ENCODE results near the gene MCF2L. TPM values are rescaled to one million over a fixed set of nuclear protein-coding genes. Genes with fewer than 3 reads are reported as not detected.
"Not testable (repeated sequence)": the region's sequence is repeated elsewhere in the genome, so short reads cannot be mapped to it uniquely, and the experiment has no call there.

The MCF2L gene
- total RNA-seq, 1 experiment from 2014 or later, result not detected

DNA sequence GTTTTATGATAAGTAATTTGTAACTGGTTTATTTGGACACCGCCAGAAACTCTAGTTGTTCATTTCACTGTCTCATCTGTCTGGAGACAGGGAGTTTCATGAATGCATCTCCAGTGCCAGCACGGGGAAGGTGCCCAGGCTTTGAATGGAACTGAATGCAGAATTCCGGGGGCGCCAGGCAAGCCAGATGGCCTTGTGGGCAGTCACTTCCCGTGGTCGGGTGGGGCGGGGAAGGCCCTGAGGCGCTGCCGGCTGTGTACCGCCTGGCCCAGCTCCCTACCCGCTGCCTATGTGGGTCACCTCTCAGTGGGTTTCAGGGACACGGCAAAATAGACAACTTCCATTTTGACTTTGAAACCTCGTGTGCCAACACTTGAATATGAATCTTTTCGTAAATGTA is 28.8 kb upstream of the MCF2L start:
- Histone ChIP-seq H3K27ac (ENCODE audit: low read length) (no peak overlapping the region), H3K9ac (ENCODE audit: low read length) (no peak overlapping the region), H3K4me1 (ENCODE audit: low read length) (no peaks in the 10 kb centered on the region), H2AFZ (ENCODE audit: low read length) (no peak overlapping the region), H3K4me2 (ENCODE audit: low read depth, low read length, poor library complexity, severe bottlenecking) (no peak overlapping the region), H3K36me3 (ENCODE audit: insufficient read depth, low read length) (no peaks in the 10 kb centered on the region), H3K9me3 (ENCODE audit: low read length) (no peaks in the 10 kb centered on the region), H3K27me3 (ENCODE audit: low read length) (no peaks in the 10 kb centered on the region), H3K4me3 (ENCODE audit: low read length) (no peak overlapping the region), H3K79me2 (ENCODE audit: low read length) (no peaks in the 10 kb centered on the region), H4K20me1 (ENCODE audit: insufficient read depth, low read depth, low read length) (no peaks in the 10 kb centered on the region), H3K9me2 (replicated peaks; ENCODE audit: insufficient read depth, low read length) (no peaks in the 10 kb centered on the region)
- DNase-seq, result no peak

DNA sequence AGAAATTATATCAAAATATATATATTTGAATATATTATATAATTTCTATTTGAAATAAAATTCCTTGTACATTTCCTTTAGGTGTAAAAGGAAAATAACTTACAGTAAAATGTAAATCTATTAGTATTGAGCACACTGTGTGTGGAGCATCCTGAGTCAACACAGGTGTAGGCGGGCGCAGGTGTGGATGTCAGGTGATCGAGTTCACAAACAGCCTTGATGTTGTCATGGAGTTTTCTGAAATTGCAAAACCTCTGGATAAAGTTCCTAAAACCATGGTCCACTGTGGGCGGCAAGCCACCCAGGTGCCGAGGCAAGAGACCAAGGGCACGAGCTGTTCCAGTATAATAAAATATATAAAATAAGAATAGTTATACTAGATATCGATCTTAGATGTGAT is 27.7 kb upstream of the MCF2L start:
- Histone ChIP-seq H3K4me1 (ENCODE audit: low read length) (no peaks in the 10 kb centered on the region), H3K4me2 (ENCODE audit: low read depth, low read length, poor library complexity, severe bottlenecking) (no peak overlapping the region), H3K27me3 (ENCODE audit: low read length) (no peaks in the 10 kb centered on the region), H3K9me3 (ENCODE audit: low read length) (no peaks in the 10 kb centered on the region), H3K4me3 (ENCODE audit: low read length) (no peak overlapping the region), H3K79me2 (ENCODE audit: low read length) (no peaks in the 10 kb centered on the region), H3K9me2 (replicated peaks; ENCODE audit: insufficient read depth, low read length) (no peaks in the 10 kb centered on the region), H2AFZ (ENCODE audit: low read length) (no peak overlapping the region), H3K27ac (ENCODE audit: low read length) (no peak overlapping the region), H3K36me3 (ENCODE audit: insufficient read depth, low read length) (no peaks in the 10 kb centered on the region), H3K9ac (ENCODE audit: low read length) (no peak overlapping the region), H4K20me1 (ENCODE audit: insufficient read depth, low read depth, low read length) (0 out of 2 replicates have a peak, but pooled peaks cover 3% of the 10 kb centered on the region)
- no peak for DNase-seq

DNA sequence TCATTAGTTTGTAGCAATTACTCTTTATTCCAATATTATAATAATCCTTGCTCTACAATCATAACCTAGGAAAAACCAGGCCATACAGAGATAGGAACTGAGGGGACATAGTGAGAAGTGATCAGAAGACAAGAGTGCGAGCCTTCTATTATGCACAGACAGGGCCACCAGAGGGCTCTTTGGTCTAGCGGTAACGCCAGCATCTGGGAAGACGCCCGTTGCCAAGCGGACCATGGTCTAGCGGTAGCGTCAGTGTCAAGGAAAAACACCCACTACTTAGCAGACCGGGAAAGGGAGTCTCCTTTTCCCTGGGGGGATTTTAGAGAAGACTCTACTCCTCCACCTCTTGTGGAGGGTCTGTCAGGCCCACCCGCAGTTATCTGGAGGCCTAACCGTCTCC is 27.2 kb upstream of the MCF2L start:
- not testable (repeated sequence) for H3K9me3 ChIP-seq (ENCODE audit: low read length)

DNA sequence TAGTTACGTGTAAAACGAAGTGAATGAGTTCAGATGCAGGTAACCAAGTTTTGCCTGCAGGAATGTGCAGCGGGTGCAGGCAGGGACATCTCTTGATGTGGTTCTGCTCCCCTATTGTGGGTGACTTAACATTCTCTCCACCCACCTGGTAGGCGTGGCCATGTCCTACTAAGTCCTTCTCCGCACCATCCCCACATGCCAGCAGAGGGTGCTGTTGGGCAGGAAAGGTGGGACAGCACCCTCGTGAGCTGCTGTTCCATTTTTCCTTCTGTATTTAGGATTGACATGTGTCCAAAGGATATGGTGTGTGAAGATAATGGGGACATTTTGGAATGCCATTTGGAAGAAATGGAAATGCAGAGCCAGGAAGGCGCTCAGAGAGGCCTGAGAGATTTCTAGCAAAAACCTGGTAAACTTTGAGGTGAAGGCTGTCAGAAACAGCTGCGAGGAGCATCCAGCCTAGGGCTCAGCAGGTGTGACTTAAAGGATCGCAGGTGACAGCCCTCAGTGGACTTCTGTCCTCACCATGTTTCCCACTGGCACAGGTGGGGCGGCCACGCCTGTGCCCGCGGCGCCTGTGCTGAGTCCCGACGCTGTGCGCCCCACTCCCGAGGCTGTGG is 26.2 kb upstream of the MCF2L start:
- Histone ChIP-seq H2AFZ (ENCODE audit: low read length) (no peak overlapping the region), H3K36me3 (ENCODE audit: insufficient read depth, low read length) (no peaks in the 10 kb centered on the region), H3K4me2 (ENCODE audit: low read depth, low read length, poor library complexity, severe bottlenecking) (no peak overlapping the region), H4K20me1 (ENCODE audit: insufficient read depth, low read depth, low read length) (0 out of 2 replicates have a peak, but pooled peaks cover 3% of the 10 kb centered on the region), H3K4me1 (ENCODE audit: low read length) (no peaks in the 10 kb centered on the region), H3K27me3 (ENCODE audit: low read length) (no peaks in the 10 kb centered on the region), H3K9me2 (replicated peaks; ENCODE audit: insufficient read depth, low read length) (no peaks in the 10 kb centered on the region), H3K9ac (ENCODE audit: low read length) (no peak overlapping the region), H3K27ac (ENCODE audit: low read length) (no peak overlapping the region), H3K79me2 (ENCODE audit: low read length) (no peaks in the 10 kb centered on the region), H3K4me3 (ENCODE audit: low read length) (no peak overlapping the region), H3K9me3 (ENCODE audit: low read length) (no peaks in the 10 kb centered on the region)
- DNase-seq, result peak; percentile 97

More for the DNA sequence above, 27.2 kb upstream of the MCF2L start:
- not testable (repeated sequence) for H3K4me2 ChIP-seq (ENCODE audit: low read depth, low read length, poor library complexity, severe bottlenecking); H2AFZ ChIP-seq (ENCODE audit: low read length); H3K27me3 ChIP-seq (ENCODE audit: low read length); H3K4me1 ChIP-seq (ENCODE audit: low read length); H3K79me2 ChIP-seq (ENCODE audit: low read length); H3K9me2 ChIP-seq (replicated peaks; ENCODE audit: insufficient read depth, low read length); H3K27ac ChIP-seq (ENCODE audit: low read length); H4K20me1 ChIP-seq (ENCODE audit: insufficient read depth, low read depth, low read length); H3K9ac ChIP-seq (ENCODE audit: low read length); H3K4me3 ChIP-seq (ENCODE audit: low read length); H3K36me3 ChIP-seq (ENCODE audit: insufficient read depth, low read length)
- DNase-seq, result peak; percentile 60

DNA sequence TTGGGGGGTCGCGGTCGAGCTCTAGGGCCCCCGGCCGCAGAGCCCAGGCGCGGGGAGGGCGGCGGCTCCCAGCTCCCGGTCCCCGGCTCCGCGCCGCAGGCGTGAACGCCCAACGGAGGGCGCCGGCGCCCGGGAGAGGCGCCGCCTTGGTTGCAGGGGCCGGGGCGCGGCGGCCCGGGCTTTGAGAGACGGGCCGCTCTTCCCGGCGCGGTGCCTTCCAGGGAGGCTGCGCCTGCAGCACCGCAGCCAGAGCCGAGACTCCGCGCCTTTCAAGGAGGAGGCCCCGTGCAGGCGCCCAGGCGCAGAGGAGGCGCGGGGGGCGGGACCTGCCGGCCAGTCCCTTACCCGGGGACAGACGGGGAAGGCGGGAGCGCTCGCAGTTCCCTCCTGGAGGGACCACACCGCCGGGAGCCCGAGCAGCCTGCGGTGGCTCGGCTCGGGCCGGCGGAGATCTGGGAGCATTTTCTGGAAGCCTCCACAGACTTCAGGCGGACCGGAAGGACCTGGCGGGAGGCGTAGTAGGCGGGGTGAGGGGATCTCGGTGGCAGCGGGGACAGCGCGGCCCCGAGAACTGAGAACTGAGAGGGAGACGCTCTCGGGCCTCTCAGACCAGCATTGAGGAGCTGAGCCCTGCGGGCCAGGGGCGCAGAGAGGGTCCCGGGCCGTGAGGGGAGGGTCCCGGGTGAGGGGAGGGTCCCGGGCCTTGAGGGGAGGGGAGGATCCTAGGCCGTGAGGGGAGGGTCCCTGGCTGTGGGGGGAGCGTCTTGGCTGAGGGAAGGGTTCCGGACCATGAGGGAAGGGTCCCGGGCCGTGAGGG is 25.5 kb upstream of the MCF2L start:
- Histone ChIP-seq H3K27me3 (ENCODE audit: low read length) (no peaks in the 10 kb centered on the region), H3K9ac (ENCODE audit: low read length) (no peak overlapping the region), H3K4me3 (ENCODE audit: low read length) (no peak overlapping the region), H2AFZ (ENCODE audit: low read length) (no peak overlapping the region), H3K36me3 (ENCODE audit: insufficient read depth, low read length) (no peaks in the 10 kb centered on the region), H3K9me2 (replicated peaks; ENCODE audit: insufficient read depth, low read length) (no peaks in the 10 kb centered on the region), H3K9me3 (ENCODE audit: low read length) (no peaks in the 10 kb centered on the region), H3K4me1 (ENCODE audit: low read length) (no peaks in the 10 kb centered on the region), H4K20me1 (ENCODE audit: insufficient read depth, low read depth, low read length) (0 out of 2 replicates have a peak, but pooled peaks cover 3% of the 10 kb centered on the region), H3K27ac (ENCODE audit: low read length) (no peak overlapping the region), H3K4me2 (ENCODE audit: low read depth, low read length, poor library complexity, severe bottlenecking) (no peak overlapping the region), H3K79me2 (ENCODE audit: low read length) (no peaks in the 10 kb centered on the region)
- no peak for DNase-seq

DNA sequence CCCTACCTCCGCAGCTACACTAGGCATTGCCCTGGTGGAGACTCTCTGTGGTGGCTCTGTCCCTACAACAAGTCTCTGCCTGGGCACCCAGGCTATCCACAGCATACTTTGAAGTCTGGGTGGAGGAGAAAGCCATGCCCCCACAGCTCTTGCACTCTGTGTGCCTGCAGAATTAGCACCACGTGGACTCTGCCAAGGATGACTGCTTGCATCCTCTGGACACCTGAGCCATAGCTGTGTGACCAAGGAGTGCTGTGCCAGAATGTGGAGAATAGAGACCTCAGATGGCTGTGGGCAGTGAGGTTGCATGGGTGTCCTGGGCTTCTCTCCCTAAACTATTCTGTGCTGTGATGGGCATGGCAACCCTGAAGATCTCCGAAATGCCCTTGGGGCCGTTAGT is 21.2 kb upstream of the MCF2L start:
- Histone ChIP-seq H3K9me3 (ENCODE audit: low read length) (no peaks in the 10 kb centered on the region), H3K4me3 (ENCODE audit: low read length) (no peak overlapping the region), H3K27ac (ENCODE audit: low read length) (no peak overlapping the region), H3K4me1 (ENCODE audit: low read length) (no peaks in the 10 kb centered on the region), H4K20me1 (ENCODE audit: insufficient read depth, low read depth, low read length) (0 out of 2 replicates have a peak, but pooled peaks cover 3% of the 10 kb centered on the region), H3K27me3 (ENCODE audit: low read length) (no peaks in the 10 kb centered on the region), H3K9me2 (replicated peaks; ENCODE audit: insufficient read depth, low read length) (no peaks in the 10 kb centered on the region), H3K9ac (ENCODE audit: low read length) (no peak overlapping the region), H3K4me2 (ENCODE audit: low read depth, low read length, poor library complexity, severe bottlenecking) (no peak overlapping the region), H3K79me2 (ENCODE audit: low read length) (no peaks in the 10 kb centered on the region), H3K36me3 (ENCODE audit: insufficient read depth, low read length) (no peaks in the 10 kb centered on the region), H2AFZ (ENCODE audit: low read length) (no peak overlapping the region)
- no peak for DNase-seq

DNA sequence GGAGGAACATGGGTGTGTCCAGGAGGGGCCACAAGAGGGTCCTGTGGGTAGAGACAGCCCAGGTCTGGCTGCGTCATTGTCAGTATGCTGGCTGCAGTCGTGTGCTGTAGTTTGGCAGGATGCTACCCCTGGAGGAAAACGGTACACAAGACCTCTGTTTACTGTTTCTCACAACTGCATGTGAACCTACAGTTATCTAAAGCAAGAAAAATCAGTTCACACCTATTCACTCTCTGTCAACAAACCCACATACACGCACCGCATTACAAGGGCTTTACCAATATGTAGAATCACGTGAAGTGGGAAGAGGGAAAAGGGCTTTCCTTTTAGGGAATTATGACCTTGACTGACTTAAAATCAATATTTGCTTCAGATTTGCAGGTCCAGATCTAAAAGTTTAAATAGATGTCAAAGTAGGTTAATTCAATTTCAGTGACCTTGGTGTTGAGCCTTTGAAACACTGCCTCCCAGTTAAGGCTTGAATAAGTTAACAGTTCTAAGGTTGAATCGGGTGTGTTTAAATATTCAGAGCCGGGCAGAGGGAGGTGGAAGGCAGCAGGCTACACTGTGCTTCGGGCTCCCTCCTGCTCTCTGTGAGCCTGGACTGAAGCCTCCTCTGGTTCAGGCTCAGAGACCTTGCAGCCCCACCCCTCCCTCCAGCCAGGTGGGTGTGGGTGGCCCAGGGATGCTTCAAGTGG is 17.2 kb upstream of the MCF2L start:
- no peak for DNase-seq
- no peak overlapping the region for H2AFZ ChIP-seq (ENCODE audit: low read length)
- no peaks in the 10 kb centered on the region for H3K9me2 ChIP-seq (replicated peaks; ENCODE audit: insufficient read depth, low read length)
- H3K36me3 ChIP-seq (ENCODE audit: insufficient read depth, low read length), result no peaks in the 10 kb centered on the region
- H3K4me2 ChIP-seq (ENCODE audit: low read depth, low read length, poor library complexity, severe bottlenecking), result no peak overlapping the region
- no peaks in the 10 kb centered on the region for H3K27me3 ChIP-seq (ENCODE audit: low read length)
- no peaks in the 10 kb centered on the region for H3K9me3 ChIP-seq (ENCODE audit: low read length)
- H4K20me1 ChIP-seq (ENCODE audit: insufficient read depth, low read depth, low read length), result no peaks in the 10 kb centered on the region
- no peaks in the 10 kb centered on the region for H3K79me2 ChIP-seq (ENCODE audit: low read length)
- no peak overlapping the region for H3K27ac ChIP-seq (ENCODE audit: low read length)
- no peak overlapping the region for H3K9ac ChIP-seq (ENCODE audit: low read length)
- H3K4me3 ChIP-seq (ENCODE audit: low read length), result no peak overlapping the region
- no peaks in the 10 kb centered on the region for H3K4me1 ChIP-seq (ENCODE audit: low read length)

All from Karpas-422 (cell line).